Stimulated activated CD4-positive, alpha-beta T cell treated with anti-CD3 and anti-CD28 coated beads, Interleukin-1b, Interleukin-23, amount 100 ng/mL, for 1 hour (primary cell): ENCODE results near the gene PHLDB3.
"Not testable (repeated sequence)": the region's sequence is repeated elsewhere in the genome, so short reads cannot be mapped to it uniquely, and the experiment has no call there.

ENCODE experiments used
- DNase-seq, 2 donors: peaks; one replicate each; pipeline ENCODE4 v3.0.0-alpha.2; 2020; ENCODE audit warnings: low read depth in 2 of 2

The PHLDB3 gene

DNA sequence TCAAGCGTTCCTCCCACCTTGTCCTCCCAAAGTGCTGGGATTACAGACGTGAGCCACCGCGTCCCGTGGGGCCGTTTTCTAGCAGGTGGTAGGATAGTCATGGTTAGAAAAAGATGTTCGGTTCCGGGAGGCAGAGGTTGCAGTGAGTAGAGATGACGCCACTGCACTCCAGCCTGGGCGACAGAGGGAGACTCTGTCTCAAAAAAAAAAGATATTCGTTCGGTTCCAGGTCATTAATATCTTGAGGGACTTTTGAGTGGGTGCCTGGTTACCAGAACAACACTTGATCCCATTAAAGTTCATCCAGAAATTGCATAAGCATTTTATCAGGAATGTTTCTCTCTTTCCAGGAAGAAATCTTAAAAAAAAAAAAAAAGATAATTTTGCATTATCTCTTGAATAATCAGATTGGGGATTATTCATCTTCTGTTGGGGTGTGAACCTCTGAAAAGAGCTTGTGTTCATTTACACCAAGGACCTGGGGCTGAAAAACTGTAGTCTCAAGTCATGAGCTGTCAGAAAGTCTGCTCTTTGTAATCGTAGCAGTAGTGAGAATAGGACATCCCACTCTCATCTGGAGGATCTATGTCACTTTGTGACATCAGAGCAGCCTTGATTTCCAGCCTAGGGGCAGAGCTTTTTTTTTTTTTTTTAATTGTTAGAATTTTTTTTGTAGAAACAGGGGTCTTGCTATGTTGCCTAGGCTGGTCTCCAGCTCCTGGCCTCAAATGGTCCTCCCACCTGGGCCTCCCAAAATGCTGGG lies 23.5 kb upstream of the PHLDB3 start:
- DNase-seq = no peak

- peak in 1 of 2 donors; percentile 57 for DNase-seq
Observed at GRCh38 chr19:43526884-43527859, 22.6 kb upstream of the PHLDB3 start, which contains the start of gene ETHE1. TSS of gene ETHE1 (minus strand) at chr19:43527201. CDS start at chr19:43527177, 24 bp downstream.

DNA sequence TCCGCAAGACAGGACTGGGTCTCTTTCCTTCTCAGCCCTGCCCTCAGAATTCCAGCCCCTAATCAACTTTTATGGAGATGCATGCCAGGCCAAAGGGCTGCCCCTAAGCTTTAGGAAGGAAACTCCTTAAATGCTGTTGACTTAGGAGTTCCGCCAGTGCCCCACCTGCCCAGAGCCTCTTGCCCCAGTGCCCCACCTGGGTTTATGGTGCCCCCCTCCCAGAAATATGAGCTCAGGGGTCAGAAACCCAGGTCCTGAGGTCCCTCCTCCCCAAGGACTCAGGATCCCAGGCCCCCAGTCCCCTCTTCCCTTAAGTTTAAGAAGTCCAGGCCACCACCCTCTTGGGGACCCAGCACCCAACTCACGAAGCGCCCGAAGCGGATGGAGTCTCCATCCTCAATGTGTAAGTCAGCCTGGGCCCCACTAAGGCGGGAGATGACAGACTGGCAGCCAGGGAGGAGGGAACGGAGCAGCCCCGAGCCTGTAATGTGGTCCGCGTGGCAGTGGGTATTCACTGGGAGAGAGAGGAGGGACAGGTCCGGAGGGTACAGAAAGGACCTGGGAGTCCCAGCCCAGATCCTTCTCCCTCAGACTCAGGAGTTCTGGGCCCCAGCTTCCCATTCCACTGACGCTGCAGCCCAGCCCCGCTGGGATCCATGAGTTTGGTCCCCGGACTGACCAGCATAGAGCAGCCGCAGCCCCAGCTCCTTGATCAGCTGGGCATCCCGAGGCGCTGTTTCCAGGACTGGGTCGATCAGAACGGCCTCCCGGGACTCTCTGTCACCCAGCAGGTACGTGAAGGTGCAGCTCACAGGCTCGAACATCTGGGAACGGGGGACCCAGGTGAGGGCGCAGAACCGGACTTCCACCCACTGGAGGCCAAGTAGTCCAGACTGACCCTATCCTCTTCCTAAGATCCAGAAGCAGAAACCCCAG lies 21.6 kb upstream of the PHLDB3 start:
- no peak for DNase-seq

GRCh38 chr19:43524922-43525835 lies 20.6 kb upstream of the PHLDB3 start:
- DNase-seq = no peak

- not testable (repeated sequence) for DNase-seq
Observed at GRCh38 chr19:43523696-43524095, 19.1 kb upstream of the PHLDB3 start.

GRCh38 chr19:43522929-43523328 lies 18.4 kb upstream of the PHLDB3 start:
- no peak for DNase-seq

DNA sequence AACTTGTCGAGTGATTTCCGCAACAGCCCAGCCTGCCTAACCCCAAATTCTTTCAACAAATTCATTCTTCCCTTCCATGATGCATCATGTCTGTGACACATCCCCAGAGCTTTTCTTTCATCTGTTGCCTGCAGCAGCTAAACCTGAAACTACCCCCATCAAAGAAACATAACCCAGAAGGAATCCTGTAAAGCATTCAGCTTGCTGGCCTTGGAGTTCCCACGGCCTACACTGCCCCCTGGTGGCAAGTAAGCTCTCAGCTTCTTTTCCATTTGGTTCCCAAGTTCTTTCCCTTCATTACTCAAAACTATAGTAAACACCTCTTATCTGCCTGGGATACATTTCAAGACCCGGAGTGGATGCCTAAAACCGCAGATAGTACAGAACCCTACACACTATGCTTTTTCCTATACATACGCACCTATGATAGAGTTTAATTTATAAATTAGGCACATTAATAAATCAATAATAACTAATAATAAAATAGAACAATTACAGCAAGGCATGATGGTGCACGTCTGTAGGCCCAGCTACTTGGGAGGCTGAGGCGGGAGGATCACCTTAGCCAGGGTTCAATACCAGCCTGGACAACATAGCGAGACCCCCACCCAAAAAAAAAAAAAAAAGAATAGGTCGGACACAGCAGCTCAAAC lies 15.0 kb upstream of the PHLDB3 start:
- peak; percentile 57 to 71 for DNase-seq

DNA sequence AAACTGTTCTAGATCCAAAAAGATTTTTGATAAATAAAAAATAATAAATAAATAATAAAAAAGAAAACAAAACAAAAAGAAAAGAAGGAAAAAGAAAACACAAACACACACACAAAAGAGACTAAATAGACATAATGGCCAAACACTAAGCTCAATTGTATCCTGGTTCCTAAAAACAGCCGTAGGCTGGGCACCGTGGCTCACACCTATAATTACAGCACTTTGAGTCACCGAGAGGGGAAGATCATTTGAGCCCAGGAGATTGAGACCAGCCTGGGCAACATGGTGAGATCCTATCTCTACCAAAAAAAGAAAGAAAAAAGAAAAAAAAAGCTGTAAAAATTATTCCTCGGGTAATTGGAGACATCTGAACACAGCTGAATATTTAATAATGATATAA lies 13.5 kb upstream of the PHLDB3 start:
- no peak for DNase-seq

DNA sequence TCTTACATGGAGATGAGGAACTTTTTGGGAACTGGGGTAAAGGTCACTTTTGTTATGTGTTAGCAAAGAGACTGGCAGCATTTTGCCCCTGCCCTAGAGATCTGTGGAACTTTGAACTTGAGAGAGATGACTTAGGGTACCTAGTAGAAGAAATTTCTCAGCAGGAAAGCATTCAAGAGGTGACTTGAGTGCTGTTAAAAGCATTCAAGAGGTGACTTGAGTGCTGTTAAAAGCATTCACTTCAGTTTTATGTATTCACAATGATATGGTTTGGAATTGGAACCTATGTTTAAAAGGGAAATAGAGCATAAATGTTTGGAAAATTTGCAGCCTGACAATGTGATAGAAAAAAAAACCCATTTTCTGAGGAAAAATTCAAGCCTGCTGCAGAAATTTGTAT lies 7.9 kb upstream of the PHLDB3 start:
- DNase-seq = not testable (repeated sequence)

DNA sequence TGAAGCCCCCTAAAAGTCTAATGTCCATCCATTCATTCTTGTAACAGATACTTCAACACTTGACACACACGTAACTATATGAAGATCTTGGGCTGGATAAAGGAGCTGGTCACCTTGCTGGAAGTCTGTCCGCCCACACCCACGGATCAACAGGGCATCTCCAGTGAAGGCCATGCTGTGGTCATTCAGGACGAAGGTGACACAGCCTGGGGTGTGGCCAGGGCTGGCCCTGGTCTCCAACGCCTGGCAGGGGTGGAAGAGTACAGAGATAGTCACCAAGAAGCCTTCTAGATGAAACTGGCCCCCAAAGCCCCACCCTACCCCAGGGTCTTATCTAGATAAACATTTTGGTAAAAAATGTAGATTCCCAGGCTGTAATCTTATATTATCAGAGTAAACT lies 6.8 kb upstream of the PHLDB3 start:
- DNase-seq = no peak

- no peak for DNase-seq
Observed at GRCh38 chr19:43510713-43511112, 6.2 kb upstream of the PHLDB3 start.

GRCh38 chr19:43507880-43508279 lies 3.3 kb upstream of the PHLDB3 start:
- no peak for DNase-seq

- DNase-seq = no peak
Observed at GRCh38 chr19:43506629-43507028, 2.1 kb upstream of the PHLDB3 start.

- DNase-seq = no peak
Observed at GRCh38 chr19:43505941-43506340, 1.4 kb upstream of the PHLDB3 start.

DNA sequence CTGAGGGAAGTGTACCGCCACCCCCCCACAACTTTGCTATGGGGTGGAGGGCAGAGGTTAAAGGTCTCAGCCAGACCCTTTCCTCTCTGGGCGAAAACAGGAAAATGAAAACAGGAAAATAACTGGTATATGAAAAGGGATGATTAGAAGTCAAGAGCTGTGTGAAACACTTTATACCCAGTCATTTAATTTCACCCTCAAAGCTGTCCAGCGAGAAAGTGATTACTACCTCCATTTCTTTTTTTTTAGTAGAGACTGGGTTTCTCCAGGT lies 575 bp upstream of the PHLDB3 start:
- DNase-seq = no peak

DNA sequence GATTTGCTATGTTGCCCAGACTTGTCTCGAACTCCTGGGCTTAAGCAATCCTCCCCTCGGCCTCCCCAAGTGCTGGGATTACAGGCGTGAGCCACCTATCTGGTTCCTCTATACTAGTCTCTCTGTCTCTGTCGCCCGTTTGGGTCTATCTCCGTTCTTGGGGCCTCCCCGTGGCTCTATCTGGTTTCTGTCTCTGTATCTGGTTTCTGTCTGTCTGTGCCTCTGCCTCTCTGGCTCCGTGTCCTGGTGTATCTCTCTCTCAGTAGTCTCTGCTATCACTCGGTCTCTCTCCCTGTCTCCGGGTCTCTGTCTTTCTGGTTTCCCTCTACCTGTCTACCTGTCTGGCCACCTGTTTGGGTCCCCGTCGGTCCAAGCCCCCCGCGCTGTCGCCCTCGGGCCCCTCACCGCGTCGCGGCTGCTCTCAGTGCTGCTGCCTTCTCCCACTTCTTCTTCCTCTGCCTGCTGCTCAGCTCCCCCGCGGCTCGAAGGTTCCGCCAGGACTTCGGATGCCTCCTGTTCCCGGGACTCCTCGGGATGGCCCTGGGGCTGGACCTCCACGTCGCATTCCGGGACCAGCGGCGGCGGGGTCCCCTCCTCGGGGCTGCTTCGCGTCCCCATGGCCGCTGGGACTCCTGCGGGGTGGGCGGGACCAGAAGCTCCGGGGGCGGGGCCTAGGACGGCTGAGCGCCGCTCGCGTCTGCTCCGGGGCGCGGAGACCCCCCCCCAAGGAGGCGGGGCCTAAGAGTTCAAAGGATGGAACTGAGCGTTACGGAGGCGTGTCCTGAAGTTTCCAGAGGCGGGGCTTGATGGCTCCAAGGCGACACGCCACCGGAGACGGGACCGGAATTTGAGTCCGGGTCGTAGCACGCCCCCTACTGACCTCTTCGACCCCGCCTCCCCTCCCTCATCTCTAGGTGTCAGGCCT lies 783 bp downstream of the PHLDB3 start:
- peak; percentile 98 to 100 for DNase-seq

- no peak for DNase-seq
Observed at GRCh38 chr19:43502419-43502976, 2.0 kb downstream of the PHLDB3 start.

DNA sequence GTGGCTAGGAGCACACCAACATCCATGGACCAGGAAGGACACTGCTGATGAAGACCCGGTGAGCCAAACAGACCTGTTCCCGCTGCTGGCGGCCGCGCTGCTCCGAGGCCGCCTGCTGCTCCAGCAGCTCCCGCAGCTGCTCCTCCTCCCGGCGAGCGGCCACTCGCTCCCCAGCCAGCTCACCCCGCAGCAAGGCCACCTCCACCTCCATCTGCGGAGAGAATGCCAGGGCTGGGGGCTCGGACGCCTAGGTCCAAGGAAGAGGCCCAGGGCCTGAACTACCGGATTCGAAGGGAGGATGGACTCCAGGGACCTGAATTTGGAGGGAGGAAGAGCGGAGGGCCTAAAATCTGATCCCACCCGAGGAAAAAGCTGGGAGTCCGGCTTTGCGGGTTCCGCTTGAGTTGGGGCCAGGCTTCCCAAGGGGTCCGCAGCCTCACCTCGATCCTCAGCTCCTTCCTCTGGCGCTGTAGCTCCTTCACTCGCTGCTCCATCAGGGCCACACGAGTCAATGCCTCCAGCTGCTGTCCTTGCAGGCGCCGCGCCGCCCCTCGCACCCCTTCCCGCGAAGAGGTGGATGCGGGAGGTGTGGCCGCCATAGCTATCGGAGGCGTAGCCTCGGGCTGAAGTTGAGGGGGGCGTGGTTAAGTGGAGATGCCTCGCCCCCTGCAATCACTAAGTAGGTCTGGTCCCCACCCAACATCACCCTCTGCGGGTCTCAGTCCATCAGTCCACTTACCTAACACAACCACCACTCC lies 2.7 kb downstream of the PHLDB3 start:
- DNase-seq = no peak
